OCI-LY3 (cell line): ENCODE measurements around the gene PRPS2.
A peak's percentile ranks its signal among the peaks of the same experiment; 100 is the strongest.

Source experiments
- H2AFZ ChIP-seq: fragments of 200-600, 300-600 bp; shearing (Covaris generic); 2 replicates; pipeline ENCODE4 v1.6.0; 2014; ENCODE audit warnings: antibody characterized with exemption, low read depth, low read length
- H3K27ac ChIP-seq: fragments of 200-600, 300-600 bp; sonication (generic); 2 replicates; pipeline ENCODE4 v1.5.1; 2014; ENCODE audit warnings: mild to moderate bottlenecking, low read length, moderate library complexity, mixed read lengths
- H3K27me3 ChIP-seq: fragments of 200-600, 300-600 bp; sonication (generic); 2 replicates; pipeline ENCODE4 v1.6.1; 2014; ENCODE audit warnings: low read depth, low read length, mixed read lengths
- H3K36me3 ChIP-seq: fragments of 200-600, 300-600 bp; sonication (generic); replicated peaks from 2 replicates; pipeline ENCODE3; 2014; ENCODE audit warnings: low read depth, low read length, mixed read lengths
- H3K4me1 ChIP-seq: fragments of 300-600, 200-600 bp; sonication (generic); 2 replicates; pipeline ENCODE4 v1.6.1; 2014; ENCODE audit warnings: low read length, mixed read lengths
- H3K4me2 ChIP-seq: fragments of 200-600, 300-600 bp; sonication (generic); 2 replicates; pipeline ENCODE4 v1.6.1; 2014; ENCODE audit warnings: low read length, mixed read lengths
- H3K4me3 ChIP-seq: fragments of 300-600, 200-600 bp; sonication (generic); 2 replicates; pipeline ENCODE4 v1.5.1; 2014; ENCODE audit warnings: antibody characterized with exemption, mild to moderate bottlenecking, low read length, moderate library complexity
- H3K79me2 ChIP-seq: fragments of 300-600, 200-600 bp; shearing (Covaris generic); 2 replicates; pipeline ENCODE4 v1.6.1; 2014; ENCODE audit warnings: mild to moderate bottlenecking, low read length, mixed read lengths
- H3K9ac ChIP-seq: fragments of 300-600, 200-600 bp; shearing (Covaris generic); 2 replicates; pipeline ENCODE4 v1.6.0; 2014; ENCODE audit warnings: mild to moderate bottlenecking, low read length, moderate library complexity
- H3K9me3 ChIP-seq: fragments of 200-600, 300-600 bp; shearing (Covaris generic); 2 replicates; pipeline ENCODE4 v1.6.1; 2014; ENCODE audit warnings: low read length, mixed read lengths; ENCODE audit not compliant: insufficient read depth
- H4K20me1 ChIP-seq: fragments of 200-600, 300-600 bp; sonication (generic); 2 replicates; pipeline ENCODE4 v1.6.1; 2016; ENCODE audit warnings: low read length, mixed read lengths; ENCODE audit not compliant: insufficient read depth
- CTCF ChIP-seq: fragments of 200-600, 300-600 bp; sonication (generic); IDR thresholded peaks from 2 replicates; pipeline ENCODE4 v1.5.1; 2014; ENCODE audit warnings: antibody characterized with exemption, low read length, low read depth
- EZH2phosphoT487 ChIP-seq: fragments of 200-600 bp; shearing (Covaris generic); IDR thresholded peaks from 2 replicates; pipeline ENCODE4 v1.6.1; 2018; ENCODE audit warnings: antibody characterized with exemption, mixed run types, low read depth

The PRPS2 gene

GRCh38 chrX:12791257-12792228 is at the start of gene PRPS2:
PRPS2 (plus strand) TSS chrX:12791412; CDS start chrX:12791498, 86 bp downstream.
- TF ChIP-seq CTCF (no peak), EZH2phosphoT487 (no peak)
- Histone ChIP-seq H3K9me3 (no peaks in the 10 kb centered on the region), H2AFZ (peak within 1 kb of the TSS; percentile 94), H3K36me3 (peaks cover 23% of the 10 kb centered on the region), H3K79me2 (peaks cover 51% of the 10 kb centered on the region), H3K4me3 (peak within 1 kb of the TSS; percentile 95), H4K20me1 (peaks cover 27% of the 10 kb centered on the region), H3K4me2 (peak within 1 kb of the TSS; percentile 97), H3K27ac (peak within 1 kb of the TSS; percentile 58), H3K9ac (peak within 1 kb of the TSS; percentile 92), H3K27me3 (0 out of 2 replicates have a peak, but pooled peaks cover 3% of the 10 kb centered on the region), H3K4me1 (peaks cover 18% of the 10 kb centered on the region)

DNA sequence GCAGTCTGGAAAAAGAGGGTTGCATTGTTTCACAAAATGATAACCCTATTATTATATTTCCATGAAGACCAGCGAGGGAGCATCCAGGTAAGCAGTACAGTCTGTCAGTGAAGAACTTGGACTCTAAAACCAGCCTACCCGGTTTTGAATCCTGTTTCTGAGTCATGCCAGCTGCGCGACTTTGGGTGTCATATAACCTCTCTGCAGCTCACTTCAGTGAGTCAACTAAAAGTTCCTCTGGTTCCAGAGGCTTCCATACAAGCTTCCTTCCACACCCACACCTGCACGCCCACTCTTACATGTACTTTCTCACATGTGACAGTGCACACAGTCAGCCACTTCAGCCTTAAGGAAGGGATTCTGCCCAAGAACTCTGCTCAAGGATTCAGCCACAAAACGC is 49.8 kb upstream of the PRPS2 start:
- Histone ChIP-seq H3K27ac (no peak overlapping the region), H4K20me1 (no peaks in the 10 kb centered on the region), H2AFZ (no peak overlapping the region), H3K27me3 (no peaks in the 10 kb centered on the region), H3K9ac (no peak overlapping the region), H3K9me3 (no peaks in the 10 kb centered on the region), H3K4me2 (no peak overlapping the region), H3K4me3 (no peak overlapping the region), H3K79me2 (no peaks in the 10 kb centered on the region), H3K4me1 (no peaks in the 10 kb centered on the region), H3K36me3 (no peaks in the 10 kb centered on the region)
- no peak for TF ChIP-seq CTCF
- no peak for TF ChIP-seq EZH2phosphoT487

- no peak overlapping the region for H3K9ac ChIP-seq
- H3K36me3 ChIP-seq = no peaks in the 10 kb centered on the region
- H3K27ac ChIP-seq = no peak overlapping the region
- H3K4me2 ChIP-seq = no peak overlapping the region
- H2AFZ ChIP-seq = no peak overlapping the region
- H3K4me3 ChIP-seq = no peak overlapping the region
- H3K79me2 ChIP-seq = no peaks in the 10 kb centered on the region
- TF ChIP-seq CTCF = no peak
- TF ChIP-seq EZH2phosphoT487 = no peak
- H3K27me3 ChIP-seq = no peaks in the 10 kb centered on the region
- H3K9me3 ChIP-seq = 0 out of 2 replicates have a peak, but pooled peaks cover 3% of the 10 kb centered on the region
- H4K20me1 ChIP-seq = no peaks in the 10 kb centered on the region
- H3K4me1 ChIP-seq = no peaks in the 10 kb centered on the region
Measured at GRCh38 chrX:12747433-12747832, 43.8 kb upstream of the PRPS2 start.

DNA sequence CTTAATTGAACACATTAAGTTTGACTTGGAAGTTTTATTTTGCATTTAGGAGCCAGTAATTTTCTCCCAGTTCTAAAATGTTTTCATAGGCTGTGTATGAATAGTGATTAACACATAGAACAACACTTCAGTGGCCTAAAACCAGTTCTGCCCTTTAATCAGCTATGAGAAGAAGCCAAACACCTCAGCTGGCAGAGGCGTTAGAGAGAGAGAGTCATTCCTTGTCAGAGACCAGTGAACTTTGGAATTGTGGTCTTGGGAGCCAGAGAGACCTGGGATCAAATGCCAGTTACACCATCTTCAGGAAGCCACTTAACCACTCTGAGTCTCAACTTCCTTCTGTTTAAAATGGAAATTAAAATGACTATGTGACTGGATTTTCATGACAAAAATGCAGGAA is 39.3 kb upstream of the PRPS2 start:
- H3K9me3 ChIP-seq = 0 out of 2 replicates have a peak, but pooled peaks cover 3% of the 10 kb centered on the region
- no peak overlapping the region for H3K9ac ChIP-seq
- H3K4me3 ChIP-seq = no peak overlapping the region
- H4K20me1 ChIP-seq = no peaks in the 10 kb centered on the region
- H3K4me2 ChIP-seq = no peak overlapping the region
- H3K27ac ChIP-seq = no peak overlapping the region
- no peaks in the 10 kb centered on the region for H3K27me3 ChIP-seq
- no peaks in the 10 kb centered on the region for H3K36me3 ChIP-seq
- no peaks in the 10 kb centered on the region for H3K4me1 ChIP-seq
- H2AFZ ChIP-seq = no peak overlapping the region
- no peak for TF ChIP-seq CTCF
- no peak for TF ChIP-seq EZH2phosphoT487
- H3K79me2 ChIP-seq = no peaks in the 10 kb centered on the region
